ENCODE measurements around the gene SLC25A12.

- TF ChIP-seq SIN3A (IDR thresholded peaks at IDR 0.05; ENCODE audit: borderline replicate concordance, insufficient read depth, low read length) (no peak), POLR2AphosphoS5 (IDR thresholded peaks at IDR 0.05; ENCODE audit: low read depth, low read length) (no peak), TAF1 (IDR thresholded peaks at IDR 0.05; ENCODE audit: borderline replicate concordance, insufficient read depth, low read length) (no peak), FOXP2 (optimal IDR thresholded peaks at IDR 0.05; ENCODE audit: borderline replicate concordance, extremely low read depth, extremely low read length, insufficient read depth) (no peak)
- TF ChIP-seq, protein P1, sequence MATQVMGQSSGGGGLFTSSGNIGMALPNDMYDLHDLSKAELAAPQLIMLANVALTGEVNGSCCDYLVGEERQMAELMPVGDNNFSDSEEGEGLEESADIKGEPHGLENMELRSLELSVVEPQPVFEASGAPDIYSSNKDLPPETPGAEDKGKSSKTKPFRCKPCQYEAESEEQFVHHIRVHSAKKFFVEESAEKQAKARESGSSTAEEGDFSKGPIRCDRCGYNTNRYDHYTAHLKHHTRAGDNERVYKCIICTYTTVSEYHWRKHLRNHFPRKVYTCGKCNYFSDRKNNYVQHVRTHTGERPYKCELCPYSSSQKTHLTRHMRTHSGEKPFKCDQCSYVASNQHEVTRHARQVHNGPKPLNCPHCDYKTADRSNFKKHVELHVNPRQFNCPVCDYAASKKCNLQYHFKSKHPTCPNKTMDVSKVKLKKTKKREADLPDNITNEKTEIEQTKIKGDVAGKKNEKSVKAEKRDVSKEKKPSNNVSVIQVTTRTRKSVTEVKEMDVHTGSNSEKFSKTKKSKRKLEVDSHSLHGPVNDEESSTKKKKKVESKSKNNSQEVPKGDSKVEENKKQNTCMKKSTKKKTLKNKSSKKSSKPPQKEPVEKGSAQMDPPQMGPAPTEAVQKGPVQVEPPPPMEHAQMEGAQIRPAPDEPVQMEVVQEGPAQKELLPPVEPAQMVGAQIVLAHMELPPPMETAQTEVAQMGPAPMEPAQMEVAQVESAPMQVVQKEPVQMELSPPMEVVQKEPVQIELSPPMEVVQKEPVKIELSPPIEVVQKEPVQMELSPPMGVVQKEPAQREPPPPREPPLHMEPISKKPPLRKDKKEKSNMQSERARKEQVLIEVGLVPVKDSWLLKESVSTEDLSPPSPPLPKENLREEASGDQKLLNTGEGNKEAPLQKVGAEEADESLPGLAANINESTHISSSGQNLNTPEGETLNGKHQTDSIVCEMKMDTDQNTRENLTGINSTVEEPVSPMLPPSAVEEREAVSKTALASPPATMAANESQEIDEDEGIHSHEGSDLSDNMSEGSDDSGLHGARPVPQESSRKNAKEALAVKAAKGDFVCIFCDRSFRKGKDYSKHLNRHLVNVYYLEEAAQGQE (IDR thresholded peaks at IDR 0.05; ENCODE audit: insufficient read depth in 1 of 2, low read depth in 2 of 2, low read length in 2 of 2): no peak
Observed at GRCh38 chr2:171745141-171745540, 148.9 kb downstream of the SLC25A12 start.

Measured in PFSK-1 (cell line).